H1 (cell line): ENCODE data around the gene RIMS1. TPM values are rescaled to one million over a fixed set of nuclear protein-coding genes. Genes with fewer than 3 reads are reported as not detected.

ENCODE experiments used
- CTCF ChIA-PET: fragments of 300-600 bp; sonication (Branson Sonifier 250); formaldehyde crosslinking; loops from one replicate; lab custom pipeline; 2021; ENCODE audit not compliant: partially characterized antibody; lab: Charles Lee
- POLR2A ChIA-PET: fragments of 300-600 bp; sonication (Branson Sonifier 250); formaldehyde crosslinking; loops from one replicate; lab custom pipeline; 2021; ENCODE audit warnings: inconsistent platforms; ENCODE audit not compliant: partially characterized antibody; lab: Charles Lee
- DNase-seq, 2 experiments: peaks; one replicate each; pipeline versions ENCODE4 v3.0.0 to v3.0.0-alpha.2; 2010 to 2022; ENCODE audit warnings: low spot score in 2 of 2, low read depth in 1 of 2, mixed read lengths in 1 of 2
- FAIRE-seq: peaks from 2 replicates; lab custom pipeline; 2011; peaks lifted over from hg19 to GRCh38; lab: Jason Lieb, UNC
- H2AFZ ChIP-seq: 2 replicates; pipeline ENCODE4 v1.8.1; 2012; ENCODE audit warnings: low read length, inconsistent platforms
- H2AK5ac ChIP-seq: 2 replicates; pipeline ENCODE4 v1.6.1; 2013; ENCODE audit warnings: low read depth, low read length
- H2BK120ac ChIP-seq: replicated peaks from 2 replicates; pipeline ENCODE3; 2013; ENCODE audit warnings: low read depth, low read length, inconsistent platforms
- H2BK12ac ChIP-seq: 2 replicates; pipeline ENCODE4 v1.6.1; 2013; ENCODE audit warnings: low read depth, low read length
- H2BK15ac ChIP-seq: 2 replicates; pipeline ENCODE4 v1.6.1; 2013; ENCODE audit warnings: low read length
- H2BK20ac ChIP-seq: 2 replicates; pipeline ENCODE4 v1.6.1; 2013; ENCODE audit warnings: low read length
- H2BK5ac ChIP-seq: 2 replicates; pipeline ENCODE4 v1.6.1; 2013; ENCODE audit warnings: low read depth, low read length
- H3K14ac ChIP-seq: 2 replicates; pipeline ENCODE4 v1.6.1; 2013; ENCODE audit warnings: inconsistent platforms; ENCODE audit not compliant: insufficient read length
- H3K18ac ChIP-seq: 2 replicates; pipeline ENCODE4 v1.6.1; 2013; ENCODE audit warnings: low read length; ENCODE audit errors: extremely low read depth
- H3K23ac ChIP-seq: 2 replicates; pipeline ENCODE4 v1.6.1; 2013; ENCODE audit warnings: inconsistent platforms; ENCODE audit not compliant: insufficient read length
- H3K23me2 ChIP-seq: 2 replicates; pipeline ENCODE4 v1.6.1; 2013; ENCODE audit warnings: low read depth, low read length
- H3K27ac ChIP-seq: 2 replicates; pipeline ENCODE4 v1.6.1; 2011; ENCODE audit warnings: low read depth, low read length, inconsistent platforms
- H3K27me3 ChIP-seq, 4 experiments: replicated peaks in 1 of 4; 1 replicate in 1 of 4; 2 replicates in 3 of 4; pipeline versions ENCODE4 v1.6.1 to v1.8.1; 2011 to 2013; ENCODE audit warnings: low read length in 3 of 4, mild to moderate bottlenecking in 3 of 4, inconsistent platforms in 2 of 4, mixed read lengths in 2 of 4, moderate library complexity in 1 of 4; ENCODE audit not compliant: control insufficient read depth in 3 of 4, insufficient read depth in 3 of 4; ENCODE audit errors: extremely low read depth in 1 of 4
- H3K36me3 ChIP-seq, 4 experiments: 2 replicates each; pipeline versions ENCODE4 v1.6.1 to v1.8.1; 2011 to 2013; ENCODE audit warnings: mild to moderate bottlenecking in 4 of 4, low read length in 3 of 4, moderate library complexity in 2 of 4, control low read depth in 1 of 4, inconsistent platforms in 1 of 4; ENCODE audit not compliant: insufficient read depth in 4 of 4, control insufficient read depth in 2 of 4
- H3K4ac ChIP-seq: replicated peaks from 2 replicates; pipeline ENCODE3; 2013; ENCODE audit warnings: low read length, low read depth, mixed read lengths, inconsistent platforms; ENCODE audit not compliant: insufficient read length
- H3K4me1 ChIP-seq, 4 experiments: replicated peaks in 1 of 4; 1 replicate in 1 of 4; 2 replicates in 3 of 4; pipeline versions ENCODE4 v1.6.1 to v1.8.1; 2011 to 2013; ENCODE audit warnings: low read length in 3 of 4, inconsistent platforms in 2 of 4, mixed read lengths in 1 of 4; ENCODE audit not compliant: insufficient read depth in 4 of 4, control insufficient read depth in 3 of 4
- H3K4me2 ChIP-seq, 2 experiments: 2 replicates each; pipeline versions ENCODE4 v1.6.1 to v1.8.1; 2011 to 2013; ENCODE audit warnings: low read depth in 2 of 2, low read length in 2 of 2, control low read depth in 1 of 2, inconsistent platforms in 1 of 2, mild to moderate bottlenecking in 1 of 2; ENCODE audit not compliant: insufficient read depth in 1 of 2
- H3K4me3 ChIP-seq, 4 experiments: fragments of 200-600, 300-600 bp in 1 of 4; sonication (generic), shearing (Covaris generic), sonication (Bioruptor Twin) in 1 of 4; 2 replicates each; pipeline versions ENCODE4 v1.5.1 to v1.8.1; 2011 to 2016; ENCODE audit warnings: low read length in 4 of 4, low read depth in 3 of 4, control low read depth in 2 of 4, inconsistent platforms in 2 of 4, mild to moderate bottlenecking in 2 of 4, mixed read lengths in 1 of 4, moderate library complexity in 1 of 4; ENCODE audit not compliant: insufficient read depth in 2 of 4; ENCODE audit errors: extremely low read depth in 1 of 4
- H3K56ac ChIP-seq: replicated peaks from 2 replicates; pipeline ENCODE3; 2013; ENCODE audit warnings: low read depth, mild to moderate bottlenecking, mixed read lengths, low read length, inconsistent platforms; ENCODE audit not compliant: insufficient read length
- H3K79me1 ChIP-seq: 2 replicates; pipeline ENCODE4 v1.6.1; 2013; ENCODE audit warnings: low read depth, low read length, control low read depth
- H3K79me2 ChIP-seq, 2 experiments: 2 replicates each; pipeline versions ENCODE4 v1.6.1 to v1.8.1; 2012 to 2013; ENCODE audit warnings: low read length in 2 of 2, mild to moderate bottlenecking in 2 of 2, inconsistent platforms in 1 of 2; ENCODE audit not compliant: insufficient read depth in 2 of 2, control insufficient read depth in 1 of 2
- H3K9ac ChIP-seq, 4 experiments: replicated peaks in 1 of 4; 1 replicate in 1 of 4; 2 replicates in 3 of 4; pipeline versions ENCODE4 v1.6.1 to v1.8.1; 2011 to 2013; ENCODE audit warnings: low read depth in 3 of 4, low read length in 3 of 4, control low read depth in 2 of 4, mild to moderate bottlenecking in 2 of 4, moderate library complexity in 2 of 4, inconsistent platforms in 1 of 4; ENCODE audit errors: extremely low read depth in 1 of 4
- H3K9me3 ChIP-seq, 2 experiments: 2 replicates each; pipeline versions ENCODE4 v1.6.1 to v1.8.1; 2012 to 2013; ENCODE audit warnings: mild to moderate bottlenecking in 2 of 2, moderate library complexity in 2 of 2, control low read depth in 1 of 2, inconsistent platforms in 1 of 2, low read depth in 1 of 2, low read length in 1 of 2, mixed read lengths in 1 of 2; ENCODE audit not compliant: insufficient read depth in 2 of 2
- H4K20me1 ChIP-seq, 2 experiments: replicated peaks in 1 of 2; 2 replicates each; pipeline versions ENCODE3 to v1.8.1; 2011 to 2013; ENCODE audit warnings: inconsistent platforms in 2 of 2, low read length in 2 of 2, mild to moderate bottlenecking in 1 of 2; ENCODE audit not compliant: insufficient read depth in 2 of 2, control insufficient read depth in 1 of 2
- H4K5ac ChIP-seq: 2 replicates; pipeline ENCODE4 v1.6.1; 2013; ENCODE audit warnings: low read length, low read depth, mixed read lengths, inconsistent platforms; ENCODE audit not compliant: insufficient read length
- H4K8ac ChIP-seq: 2 replicates; pipeline ENCODE4 v1.8.0; 2013; ENCODE audit warnings: mild to moderate bottlenecking, moderate library complexity, low read length, inconsistent platforms; ENCODE audit not compliant: insufficient read depth; ENCODE audit errors: extremely low read depth
- H4K91ac ChIP-seq: replicated peaks from 2 replicates; pipeline ENCODE3; 2013; ENCODE audit warnings: low read length, mixed read lengths, inconsistent platforms; ENCODE audit not compliant: insufficient read length
- HDAC6 ChIP-seq: IDR thresholded peaks from one replicate; pipeline ENCODE4 v1.7.1; 2012; ENCODE audit warnings: low read depth, mild to moderate bottlenecking, inconsistent platforms, low read length, moderate library complexity
- WGBS, 2 experiments: shearing (Covaris generic) in 1 of 2; methylation state at CpG; one replicate each; pipeline versions ENCODE4 v1.1.6 to v1.1.7; 2013 to 2015; ENCODE audit warnings: low lambda C conversion rate in 2 of 2, mixed read lengths in 2 of 2, inconsistent platforms in 1 of 2, low coverage in 1 of 2, missing lambda C conversion rate in 1 of 2; ENCODE audit not compliant: insufficient replicate concordance in 2 of 2, insufficient coverage in 1 of 2, insufficient read length in 1 of 2; ENCODE audit errors: extremely low coverage in 1 of 2, missing lambda C conversion rate in 1 of 2; 5-methylcytosine and 5-hydroxymethylcytosine counted together
- long read RNA-seq, 2 experiments: library from RNA in 1 of 2; library from capped mRNA in 1 of 2; stranded (forward); transcript quantifications; one replicate each; pipeline ENCODE4 v2.0.0, GENCODE V29; 2021; ENCODE audit warnings: inconsistent platforms in 1 of 2
- polyA minus RNA-seq, 3 experiments: library from RNA; depleted of rRNA, polyadenylated mRNA; stranded (reverse); fragments of >200 nt; gene quantifications; 1 replicate in 2 of 3; 2 replicates in 1 of 3; pipeline ENCODE4 v1.2.3, GENCODE V29; 2011
- polyA plus RNA-seq, 7 experiments: library from polyadenylated mRNA; depleted of rRNA in 3 of 7; stranded (reverse) in 5 of 7; unstranded in 2 of 7; fragments of >200 nt in 5 of 7; fragments of 200-250 nt in 2 of 7; gene quantifications; 1 replicate in 5 of 7; 2 replicates in 1 of 7; 4 replicates in 1 of 7; pipeline versions ENCODE4 v1.2.1 to v1.2.3, GENCODE V29; 2011 to 2013; ENCODE audit warnings: missing spikeins in 2 of 7, mixed read lengths in 2 of 7
- total RNA-seq: library from RNA; stranded (reverse); fragmentation: NEBNext Ultra II Directional; extraction: Animal tissue kit (Norgen Biotek cat#: 25700); gene quantifications from 2 replicates; pipeline ENCODE4 v1.2.1, GENCODE V29; 2021

RIMS1 gene, protein sequence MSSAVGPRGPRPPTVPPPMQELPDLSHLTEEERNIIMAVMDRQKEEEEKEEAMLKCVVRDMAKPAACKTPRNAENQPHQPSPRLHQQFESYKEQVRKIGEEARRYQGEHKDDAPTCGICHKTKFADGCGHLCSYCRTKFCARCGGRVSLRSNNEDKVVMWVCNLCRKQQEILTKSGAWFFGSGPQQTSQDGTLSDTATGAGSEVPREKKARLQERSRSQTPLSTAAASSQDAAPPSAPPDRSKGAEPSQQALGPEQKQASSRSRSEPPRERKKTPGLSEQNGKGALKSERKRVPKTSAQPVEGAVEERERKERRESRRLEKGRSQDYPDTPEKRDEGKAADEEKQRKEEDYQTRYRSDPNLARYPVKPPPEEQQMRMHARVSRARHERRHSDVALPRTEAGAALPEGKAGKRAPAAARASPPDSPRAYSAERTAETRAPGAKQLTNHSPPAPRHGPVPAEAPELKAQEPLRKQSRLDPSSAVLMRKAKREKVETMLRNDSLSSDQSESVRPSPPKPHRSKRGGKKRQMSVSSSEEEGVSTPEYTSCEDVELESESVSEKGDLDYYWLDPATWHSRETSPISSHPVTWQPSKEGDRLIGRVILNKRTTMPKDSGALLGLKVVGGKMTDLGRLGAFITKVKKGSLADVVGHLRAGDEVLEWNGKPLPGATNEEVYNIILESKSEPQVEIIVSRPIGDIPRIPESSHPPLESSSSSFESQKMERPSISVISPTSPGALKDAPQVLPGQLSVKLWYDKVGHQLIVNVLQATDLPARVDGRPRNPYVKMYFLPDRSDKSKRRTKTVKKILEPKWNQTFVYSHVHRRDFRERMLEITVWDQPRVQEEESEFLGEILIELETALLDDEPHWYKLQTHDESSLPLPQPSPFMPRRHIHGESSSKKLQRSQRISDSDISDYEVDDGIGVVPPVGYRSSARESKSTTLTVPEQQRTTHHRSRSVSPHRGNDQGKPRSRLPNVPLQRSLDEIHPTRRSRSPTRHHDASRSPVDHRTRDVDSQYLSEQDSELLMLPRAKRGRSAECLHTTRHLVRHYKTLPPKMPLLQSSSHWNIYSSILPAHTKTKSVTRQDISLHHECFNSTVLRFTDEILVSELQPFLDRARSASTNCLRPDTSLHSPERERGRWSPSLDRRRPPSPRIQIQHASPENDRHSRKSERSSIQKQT (N-terminal part only)
- total RNA-seq, result 2.3 TPM in 2 replicates
- polyA plus RNA-seq (2011; rRNA removed), result 0.35 and 0.63 TPM in 2 replicates
- 0.66 TPM for polyA plus RNA-seq (2011; cell fraction: cytosol; rRNA removed)
- 0.98 TPM for polyA plus RNA-seq (2011; cell fraction: nucleus; rRNA removed)
- 0.87 to 1.8 TPM (median 1.1 TPM) in 4 replicates for polyA plus RNA-seq (2012, experiment 1 of 2)
- polyA plus RNA-seq (2012, experiment 2 of 2), result 0.21 TPM
- polyA plus RNA-seq (2013, experiment 1 of 2), result 0.75 TPM
- 0.66 TPM for polyA plus RNA-seq (2013, experiment 2 of 2)
- 7.7 and 12.1 TPM in 2 replicates for polyA minus RNA-seq (2011; rRNA and poly(A)+ RNA removed)
- 3.0 TPM for polyA minus RNA-seq (2011; cell fraction: cytosol; rRNA and poly(A)+ RNA removed)
- 14.7 TPM for polyA minus RNA-seq (2011; cell fraction: nucleus; rRNA and poly(A)+ RNA removed)
- long read RNA-seq, experiment 1, partial matches to known transcripts, result 1 of 3 reads
- long read RNA-seq, experiment 1, other reads (novel, unspliced or antisense), result 2 of 3 reads
- long read RNA-seq, experiment 2, result 0 reads

DNA sequence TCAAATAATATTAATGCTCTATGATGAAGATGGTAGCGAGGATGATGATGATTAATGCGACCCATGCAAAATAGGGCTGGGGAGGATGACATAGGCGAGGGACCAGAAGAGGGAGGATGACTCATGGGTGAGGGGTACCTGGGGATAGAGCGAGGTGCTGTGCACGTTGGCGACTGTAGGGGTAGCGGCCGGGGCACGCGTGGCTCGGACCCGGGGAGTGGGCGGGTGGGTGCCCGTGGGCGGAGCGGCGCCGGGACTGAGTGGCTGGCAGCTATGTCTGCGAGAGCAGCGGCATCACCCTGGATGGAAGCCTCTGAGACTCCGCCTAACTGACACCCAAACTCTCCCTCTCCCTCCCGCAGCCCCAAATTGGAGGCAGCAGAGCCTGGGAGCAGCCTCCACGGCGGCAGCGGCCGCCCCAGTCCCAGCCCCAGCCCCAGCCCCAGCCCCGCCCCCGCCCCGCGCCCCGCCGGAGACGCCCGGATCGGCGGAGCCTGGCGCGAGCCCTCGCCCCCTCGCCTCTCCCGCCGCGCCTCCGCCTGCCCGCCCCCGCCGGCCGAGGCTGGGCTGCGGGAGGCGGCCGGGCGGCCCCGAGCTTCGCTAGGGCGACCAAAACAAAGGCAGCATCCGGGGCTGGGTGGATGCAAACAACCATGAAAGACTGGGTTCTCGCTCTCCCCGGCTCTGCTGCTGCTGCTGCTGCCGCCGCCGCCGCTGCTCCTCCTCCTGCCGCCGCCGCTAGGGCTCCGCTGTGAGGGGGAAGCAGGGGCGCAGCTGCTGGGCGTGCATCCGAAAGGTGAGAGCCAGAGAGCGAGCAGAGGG lies at the start of gene RIMS1:
TSS of gene RIMS1 (plus strand) at position 367 of the 822 bp plus-strand sequence. CDS start 474 bp downstream, outside the sequence.
- ChIA-PET POLR2A (no interaction called here), CTCF (interaction anchor here (1.1 kb wide), 1 partner anchor 182 kb away, joined by 3 read pairs; no protein-coding TSS in a partner anchor)
- no peaks in the 10 kb centered on the region; a peak in 1 of 8 replicates for H3K36me3 ChIP-seq
- H3K27me3 ChIP-seq, result peaks cover 0 to 6% (median 1%) of the 10 kb centered on the region in 4 experiments; a peak in 2 of 7 replicates
- H3K14ac ChIP-seq, result no peak within 1 kb of the TSS
- H4K20me1 ChIP-seq, result no peaks in the 10 kb centered on the region
- peaks cover 0 to 3% (median 0%) of the 10 kb centered on the region in 4 experiments; a peak in 2 of 7 replicates for H3K4me1 ChIP-seq
- no peak within 1 kb of the TSS for H3K23ac ChIP-seq
- H2BK5ac ChIP-seq, result peak within 1 kb of the TSS; percentile 63; the same call in 1 of the 2 replicates
- DNase-seq, result peak in 1 of 2 experiments; percentile 82
- 8% methylated on average over 20 of the region's 70 CpGs; no CpG with 5 or more reads in 1 of the 2 experiments for WGBS, 2 experiments
- FAIRE-seq, result no peak
- peak within 1 kb of the TSS; percentile 85 for H4K8ac ChIP-seq
- peak within 1 kb of the TSS; percentile 39 to 62 (median 54); a peak in 6 of 7 replicates for H3K9ac ChIP-seq
- peak within 1 kb of the TSS; percentile 88 to 92 (median 90) for H3K4me3 ChIP-seq
- peaks cover 8% of the 10 kb centered on the region; the same call in 1 of the 2 replicates for H3K23me2 ChIP-seq
- H3K4ac ChIP-seq, result no peak within 1 kb of the TSS
- no peak within 1 kb of the TSS for H2BK120ac ChIP-seq
- no peaks in the 10 kb centered on the region for H3K9me3 ChIP-seq
- H4K5ac ChIP-seq, result no peak within 1 kb of the TSS
- peak within 1 kb of the TSS; percentile 78; the same call in 1 of the 2 replicates for H2AFZ ChIP-seq
- peak within 1 kb of the TSS; percentile 81 to 91 for H3K4me2 ChIP-seq
- H4K91ac ChIP-seq, result no peak within 1 kb of the TSS
- peak within 1 kb of the TSS; percentile 50; the same call in 1 of the 2 replicates for H2BK12ac ChIP-seq
- H3K56ac ChIP-seq, result no peak within 1 kb of the TSS
- no peaks in the 10 kb centered on the region for H3K79me2 ChIP-seq
- H2AK5ac ChIP-seq, result no peak within 1 kb of the TSS
- H3K79me1 ChIP-seq, result no peaks in the 10 kb centered on the region
- no peak within 1 kb of the TSS for H3K27ac ChIP-seq
- no peak within 1 kb of the TSS for H2BK15ac ChIP-seq
- no peak within 1 kb of the TSS for H2BK20ac ChIP-seq
- peak within 1 kb of the TSS; percentile 60; the same call in 1 of the 2 replicates for H3K18ac ChIP-seq
- no peak for TF ChIP-seq HDAC6
